ENCODE data around the gene CHD2.

GRCh38 chr15:92906563-92907081, 6.5 kb downstream of the CHD2 start:
- no peak for TF ChIP-seq CSRNP3 (CRISPR knock-in tag; IDR thresholded peaks at IDR 0.05)
- no peak for TF ChIP-seq ESRRG (CRISPR knock-in tag; IDR thresholded peaks at IDR 0.05)
- TF ChIP-seq ARNTL (CRISPR knock-in tag; IDR thresholded peaks at IDR 0.05; ENCODE audit: borderline replicate concordance, low read depth) = no peak
- no peak for TF ChIP-seq ZFP30 (CRISPR knock-in tag; IDR thresholded peaks at IDR 0.05)
- no peak for TF ChIP-seq SNAI2 (CRISPR knock-in tag; IDR thresholded peaks at IDR 0.05)
- TF ChIP-seq BACH2 (CRISPR knock-in tag; IDR thresholded peaks at IDR 0.05; ENCODE audit: borderline replicate concordance) = no peak
- TF ChIP-seq TSHZ2 (CRISPR knock-in tag; IDR thresholded peaks at IDR 0.05) = no peak
- TF ChIP-seq, protein P1, sequence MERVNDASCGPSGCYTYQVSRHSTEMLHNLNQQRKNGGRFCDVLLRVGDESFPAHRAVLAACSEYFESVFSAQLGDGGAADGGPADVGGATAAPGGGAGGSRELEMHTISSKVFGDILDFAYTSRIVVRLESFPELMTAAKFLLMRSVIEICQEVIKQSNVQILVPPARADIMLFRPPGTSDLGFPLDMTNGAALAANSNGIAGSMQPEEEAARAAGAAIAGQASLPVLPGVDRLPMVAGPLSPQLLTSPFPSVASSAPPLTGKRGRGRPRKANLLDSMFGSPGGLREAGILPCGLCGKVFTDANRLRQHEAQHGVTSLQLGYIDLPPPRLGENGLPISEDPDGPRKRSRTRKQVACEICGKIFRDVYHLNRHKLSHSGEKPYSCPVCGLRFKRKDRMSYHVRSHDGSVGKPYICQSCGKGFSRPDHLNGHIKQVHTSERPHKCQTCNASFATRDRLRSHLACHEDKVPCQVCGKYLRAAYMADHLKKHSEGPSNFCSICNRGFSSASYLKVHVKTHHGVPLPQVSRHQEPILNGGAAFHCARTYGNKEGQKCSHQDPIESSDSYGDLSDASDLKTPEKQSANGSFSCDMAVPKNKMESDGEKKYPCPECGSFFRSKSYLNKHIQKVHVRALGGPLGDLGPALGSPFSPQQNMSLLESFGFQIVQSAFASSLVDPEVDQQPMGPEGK (CRISPR knock-in tag; IDR thresholded peaks at IDR 0.05; ENCODE audit: borderline replicate concordance) = no peak
- no peak for TF ChIP-seq ZNF565 (CRISPR knock-in tag; conservative IDR thresholded peaks at IDR 0.05; ENCODE audit: low read depth)
- TF ChIP-seq PPARA (CRISPR knock-in tag; IDR thresholded peaks at IDR 0.05; ENCODE audit: borderline replicate concordance) = no peak
- no peak for TF ChIP-seq POU6F1 (CRISPR knock-in tag; IDR thresholded peaks at IDR 0.05; ENCODE audit: borderline replicate concordance, low read depth)
- no peak for TF ChIP-seq GLIS3 (CRISPR knock-in tag; IDR thresholded peaks at IDR 0.05)
- TF ChIP-seq, protein P2, sequence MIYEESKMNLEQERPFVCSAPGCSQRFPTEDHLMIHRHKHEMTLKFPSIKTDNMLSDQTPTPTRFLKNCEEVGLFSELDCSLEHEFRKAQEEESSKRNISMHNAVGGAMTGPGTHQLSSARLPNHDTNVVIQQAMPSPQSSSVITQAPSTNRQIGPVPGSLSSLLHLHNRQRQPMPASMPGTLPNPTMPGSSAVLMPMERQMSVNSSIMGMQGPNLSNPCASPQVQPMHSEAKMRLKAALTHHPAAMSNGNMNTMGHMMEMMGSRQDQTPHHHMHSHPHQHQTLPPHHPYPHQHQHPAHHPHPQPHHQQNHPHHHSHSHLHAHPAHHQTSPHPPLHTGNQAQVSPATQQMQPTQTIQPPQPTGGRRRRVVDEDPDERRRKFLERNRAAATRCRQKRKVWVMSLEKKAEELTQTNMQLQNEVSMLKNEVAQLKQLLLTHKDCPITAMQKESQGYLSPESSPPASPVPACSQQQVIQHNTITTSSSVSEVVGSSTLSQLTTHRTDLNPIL (CRISPR knock-in tag; IDR thresholded peaks at IDR 0.05; ENCODE audit: low read depth) = no peak
